ENCODE measurements around the gene LYSMD2.

DNA sequence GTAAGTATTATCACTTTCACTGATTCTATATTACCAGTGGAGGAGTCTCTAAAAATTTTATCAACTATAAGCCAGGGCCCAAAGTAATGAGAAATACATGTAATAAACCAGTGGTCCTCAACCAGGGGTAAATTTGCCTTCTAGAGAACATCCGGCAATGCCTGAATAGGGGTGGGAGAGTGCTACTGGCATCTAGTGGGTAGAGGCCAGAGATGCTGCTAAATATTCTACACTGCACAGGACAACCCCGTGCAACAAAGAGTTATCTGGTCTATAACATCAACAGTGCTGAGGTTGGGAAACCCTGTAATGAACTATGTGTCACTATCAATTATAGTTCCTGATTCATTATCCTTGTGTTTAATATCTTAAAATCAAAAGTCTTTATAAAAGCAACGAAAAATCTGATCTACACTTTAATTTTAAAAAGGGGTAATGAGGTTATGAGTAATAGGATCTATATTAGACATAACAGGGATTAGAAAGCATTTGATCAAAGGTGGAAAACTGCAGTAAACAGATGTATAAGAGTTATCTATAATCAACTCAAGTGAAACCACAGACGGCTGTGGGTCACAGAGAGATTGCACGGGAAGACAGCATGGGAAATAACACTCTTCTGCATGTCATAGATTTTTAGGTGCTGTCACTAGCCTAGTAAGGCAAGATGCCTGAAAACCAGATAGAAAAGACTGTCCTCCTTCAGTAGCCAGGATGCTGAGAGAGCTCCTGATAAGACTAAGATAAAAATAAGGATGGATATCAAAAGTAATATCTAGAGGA is 2.0 kb downstream of the LYSMD2 start:
- TF ChIP-seq, protein P1, sequence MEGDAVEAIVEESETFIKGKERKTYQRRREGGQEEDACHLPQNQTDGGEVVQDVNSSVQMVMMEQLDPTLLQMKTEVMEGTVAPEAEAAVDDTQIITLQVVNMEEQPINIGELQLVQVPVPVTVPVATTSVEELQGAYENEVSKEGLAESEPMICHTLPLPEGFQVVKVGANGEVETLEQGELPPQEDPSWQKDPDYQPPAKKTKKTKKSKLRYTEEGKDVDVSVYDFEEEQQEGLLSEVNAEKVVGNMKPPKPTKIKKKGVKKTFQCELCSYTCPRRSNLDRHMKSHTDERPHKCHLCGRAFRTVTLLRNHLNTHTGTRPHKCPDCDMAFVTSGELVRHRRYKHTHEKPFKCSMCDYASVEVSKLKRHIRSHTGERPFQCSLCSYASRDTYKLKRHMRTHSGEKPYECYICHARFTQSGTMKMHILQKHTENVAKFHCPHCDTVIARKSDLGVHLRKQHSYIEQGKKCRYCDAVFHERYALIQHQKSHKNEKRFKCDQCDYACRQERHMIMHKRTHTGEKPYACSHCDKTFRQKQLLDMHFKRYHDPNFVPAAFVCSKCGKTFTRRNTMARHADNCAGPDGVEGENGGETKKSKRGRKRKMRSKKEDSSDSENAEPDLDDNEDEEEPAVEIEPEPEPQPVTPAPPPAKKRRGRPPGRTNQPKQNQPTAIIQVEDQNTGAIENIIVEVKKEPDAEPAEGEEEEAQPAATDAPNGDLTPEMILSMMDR (IDR thresholded peaks at IDR 0.05) = no peak
- no peak for TF ChIP-seq POLR2A (IDR thresholded peaks at IDR 0.05)
